GM18499 (cell line): ENCODE measurements around the gene ZNRF3.
"Not testable (repeated sequence)": the region's sequence is repeated elsewhere in the genome, so short reads cannot be mapped to it uniquely, and the experiment has no call there.

Source experiments
- ATAC-seq: cut with Tn5 transposase; IDR thresholded peaks from one replicate; pipeline ENCODE4 v1.9.1; 2021; ENCODE audit warnings: moderate number of reproducible peaks; ENCODE audit not compliant: insufficient read depth, unreplicated experiment

Gene ZNRF3

GRCh38 chr22:28905256-28905832 lies 22.0 kb downstream of the ZNRF3 start:
- ATAC-seq: no peak

GRCh38 chr22:28906312-28906711 lies 22.9 kb downstream of the ZNRF3 start:
- ATAC-seq: no peak

- no peak for ATAC-seq
Measured at GRCh38 chr22:28907311-28908008, 24.1 kb downstream of the ZNRF3 start.

GRCh38 chr22:28908810-28909209 lies 25.4 kb downstream of the ZNRF3 start:
- not testable (repeated sequence) for ATAC-seq

- no peak for ATAC-seq
Measured at GRCh38 chr22:28909375-28909774, 26.0 kb downstream of the ZNRF3 start.

- no peak for ATAC-seq
Measured at GRCh38 chr22:28910569-28911303, 27.4 kb downstream of the ZNRF3 start.

GRCh38 chr22:28911304-28911690 lies 27.9 kb downstream of the ZNRF3 start:
- no peak for ATAC-seq

- no peak for ATAC-seq
Measured at GRCh38 chr22:28911777-28912669, 28.7 kb downstream of the ZNRF3 start.

- ATAC-seq: no peak
Measured at GRCh38 chr22:28914201-28914600, 30.8 kb downstream of the ZNRF3 start.

- ATAC-seq: no peak
Measured at GRCh38 chr22:28915969-28916368, 32.6 kb downstream of the ZNRF3 start.

GRCh38 chr22:28917747-28918549 lies 34.6 kb downstream of the ZNRF3 start:
- no peak for ATAC-seq

GRCh38 chr22:28918550-28919271 lies 35.3 kb downstream of the ZNRF3 start:
- ATAC-seq: no peak

- ATAC-seq: no peak
Measured at GRCh38 chr22:28920757-28921584, 37.6 kb downstream of the ZNRF3 start.

GRCh38 chr22:28921585-28921879 lies 38.2 kb downstream of the ZNRF3 start:
- no peak for ATAC-seq

- ATAC-seq: no peak
Measured at GRCh38 chr22:28922540-28923244, 39.3 kb downstream of the ZNRF3 start.

- ATAC-seq: no peak
Measured at GRCh38 chr22:28923826-28924732, 40.7 kb downstream of the ZNRF3 start.

- ATAC-seq: no peak
Measured at GRCh38 chr22:28925916-28926315, 42.5 kb downstream of the ZNRF3 start.
